Fibroblast of upper back skin (primary cell): ENCODE results near the gene MMEL1.

Experiments
- DNase-seq: peaks from one replicate; pipeline ENCODE4 v3.0.0-alpha.2; 2013

Gene MMEL1

GRCh38 chr1:2604156-2604843 lies 28.5 kb downstream of the MMEL1 start:
- DNase-seq = no peak

GRCh38 chr1:2603521-2604155 lies 29.2 kb downstream of the MMEL1 start:
- no peak for DNase-seq

GRCh38 chr1:2602866-2603520 lies 29.8 kb downstream of the MMEL1 start:
- DNase-seq = no peak

GRCh38 chr1:2602311-2602835 lies 30.4 kb downstream of the MMEL1 start:
- no peak for DNase-seq

GRCh38 chr1:2601721-2602303 lies 31.0 kb downstream of the MMEL1 start:
- DNase-seq = no peak

- no peak for DNase-seq
Measured at GRCh38 chr1:2598329-2598931, 34.4 kb downstream of the MMEL1 start.

GRCh38 chr1:2597441-2598328 lies 35.1 kb downstream of the MMEL1 start:
- DNase-seq = no peak

GRCh38 chr1:2596530-2597333 lies 36.1 kb downstream of the MMEL1 start:
- no peak for DNase-seq

- DNase-seq = no peak
Measured at GRCh38 chr1:2595812-2596529, 36.8 kb downstream of the MMEL1 start.

- DNase-seq = no peak
Measured at GRCh38 chr1:2595261-2595811, 37.5 kb downstream of the MMEL1 start.

- no peak for DNase-seq
Measured at GRCh38 chr1:2594641-2595131, 38.1 kb downstream of the MMEL1 start.

- no peak for DNase-seq
Measured at GRCh38 chr1:2594001-2594640, 38.7 kb downstream of the MMEL1 start.

GRCh38 chr1:2593251-2593878 lies 39.5 kb downstream of the MMEL1 start:
- DNase-seq = no peak

GRCh38 chr1:2592672-2593071 lies 40.1 kb downstream of the MMEL1 start:
- no peak for DNase-seq

- no peak for DNase-seq
Measured at GRCh38 chr1:2591581-2592261, 41.1 kb downstream of the MMEL1 start.

- DNase-seq = no peak
Measured at GRCh38 chr1:2591233-2591580, 41.6 kb downstream of the MMEL1 start.

- DNase-seq = no peak
Measured at GRCh38 chr1:2590233-2591141, 42.3 kb downstream of the MMEL1 start.
